IMR-90 (cell line): ENCODE measurements around the gene PTPRK. TPM values are rescaled to one million over a fixed set of nuclear protein-coding genes. Genes with fewer than 3 reads are reported as not detected.

Experiments
- ATAC-seq: fragments of 200-7000 bp; cut with Tn5 transposase; 2 replicates; pipeline ENCODE4 v1.9.1; 2020; ENCODE audit warnings: low read depth, mild to moderate bottlenecking, moderate library complexity
- BruUV-seq: library from RNA; stranded (reverse); fragments of 400-500 nt; replicated peaks from 2 replicates; lab custom pipeline; 2021; lab: Mats Ljungman, UMichigan
- CTCF ChIA-PET: fragments of 300-600 bp; formaldehyde crosslinking; extraction: SDS; loops from one replicate; lab custom pipeline; 2021; ENCODE audit warnings: antibody characterized with exemption; lab: Yijun Ruan, JAX
- POLR2A ChIA-PET: fragments of 300-600 bp; sonication (Branson Sonifier 250); formaldehyde crosslinking; loops from one replicate; lab custom pipeline; 2022; ENCODE audit warnings: antibody characterized with exemption; ENCODE audit not compliant: unreplicated experiment; lab: Charles Lee
- DNase-seq: peaks from one replicate; pipeline ENCODE4 v3.0.0; 2013
- H2AFZ ChIP-seq: replicated peaks from 2 replicates; pipeline ENCODE3; 2013; ENCODE audit warnings: low read length, mild to moderate bottlenecking; ENCODE audit not compliant: poor library complexity
- H2AK5ac ChIP-seq: 2 replicates; pipeline ENCODE4 v1.6.1; 2013; ENCODE audit warnings: low read depth, low read length, inconsistent platforms
- H2AK9ac ChIP-seq: replicated peaks from 2 replicates; pipeline ENCODE3; 2013; ENCODE audit warnings: mild to moderate bottlenecking, low read depth, low read length, moderate library complexity; ENCODE audit not compliant: poor library complexity
- H2BK120ac ChIP-seq: 2 replicates; pipeline ENCODE4 v1.6.1; 2013; ENCODE audit warnings: low read depth, low read length, inconsistent platforms
- H2BK15ac ChIP-seq: 3 replicates; pipeline ENCODE4 v1.6.1; 2013; ENCODE audit warnings: low read depth, low read length, inconsistent platforms
- H2BK20ac ChIP-seq: 2 replicates; pipeline ENCODE4 v1.6.1; 2013; ENCODE audit warnings: low read depth, mild to moderate bottlenecking, inconsistent platforms, low read length, moderate library complexity
- H2BK5ac ChIP-seq: 2 replicates; pipeline ENCODE4 v1.6.1; 2013; ENCODE audit warnings: mild to moderate bottlenecking, low read depth, low read length, inconsistent platforms; ENCODE audit not compliant: poor library complexity, severe bottlenecking
- H3K14ac ChIP-seq: replicated peaks from 2 replicates; pipeline ENCODE4 v1.6.1; 2013; ENCODE audit warnings: low read depth, low read length, inconsistent platforms
- H3K18ac ChIP-seq: 2 replicates; pipeline ENCODE4 v1.6.1; 2013; ENCODE audit warnings: low read depth, low read length, control low read depth
- H3K23ac ChIP-seq: 2 replicates; pipeline ENCODE4 v1.6.1; 2013; ENCODE audit warnings: low read depth, low read length, inconsistent platforms
- H3K27ac ChIP-seq: 2 replicates; pipeline ENCODE4 v1.5.1; 2013; ENCODE audit warnings: mild to moderate bottlenecking, control low read depth, low read length; ENCODE audit not compliant: insufficient read depth
- H3K27me3 ChIP-seq: 2 replicates; pipeline ENCODE4 v1.6.1; 2013; ENCODE audit warnings: low read length; ENCODE audit not compliant: control insufficient read depth, insufficient read depth
- H3K36me3 ChIP-seq: 2 replicates; pipeline ENCODE4 v1.6.1; 2013; ENCODE audit warnings: low read length, mixed read lengths; ENCODE audit not compliant: control insufficient read depth, insufficient read depth
- H3K4ac ChIP-seq: 2 replicates; pipeline ENCODE4 v1.6.1; 2013; ENCODE audit warnings: low read depth, low read length, inconsistent platforms
- H3K4me1 ChIP-seq: 2 replicates; pipeline ENCODE4 v1.6.1; 2013; ENCODE audit warnings: low read length, mixed read lengths; ENCODE audit not compliant: control insufficient read depth, insufficient read depth
- H3K4me2 ChIP-seq: 2 replicates; pipeline ENCODE4 v1.6.1; 2013; ENCODE audit warnings: low read depth, mild to moderate bottlenecking, control low read depth, low read length, moderate library complexity
- H3K4me3 ChIP-seq: 2 replicates; pipeline ENCODE4 v1.5.1; 2013; ENCODE audit warnings: low read depth, mild to moderate bottlenecking, control low read depth, low read length, moderate library complexity; ENCODE audit not compliant: insufficient read depth
- H3K56ac ChIP-seq: 2 replicates; pipeline ENCODE4 v1.6.1; 2013; ENCODE audit warnings: low read length, inconsistent platforms; ENCODE audit not compliant: insufficient read depth; ENCODE audit errors: extremely low read depth
- H3K79me1 ChIP-seq, 2 experiments: 2 replicates each; pipeline ENCODE4 v1.6.1; 2013; ENCODE audit warnings: low read length in 2 of 2, inconsistent platforms in 1 of 2, low read depth in 1 of 2
- H3K9ac ChIP-seq: 2 replicates; pipeline ENCODE4 v1.6.1; 2013; ENCODE audit warnings: low read depth, low read length, control low read depth
- H3K9me1 ChIP-seq: 2 replicates; pipeline ENCODE4 v1.6.1; 2013; ENCODE audit warnings: low read length, inconsistent platforms; ENCODE audit not compliant: insufficient read depth
- H3K9me3 ChIP-seq: 2 replicates; pipeline ENCODE4 v1.6.1; 2013; ENCODE audit warnings: low read length; ENCODE audit not compliant: control insufficient read depth, insufficient read depth
- H4K20me1 ChIP-seq: 2 replicates; pipeline ENCODE4 v1.6.1; 2013; ENCODE audit warnings: low read length, inconsistent platforms; ENCODE audit not compliant: insufficient read depth
- H4K5ac ChIP-seq: 2 replicates; pipeline ENCODE4 v1.6.1; 2013; ENCODE audit warnings: mild to moderate bottlenecking, low read depth, low read length, control low read depth
- H4K8ac ChIP-seq, 2 experiments: 2 replicates each; pipeline ENCODE4 v1.6.1; 2013; ENCODE audit warnings: low read depth in 2 of 2, low read length in 2 of 2, control low read depth in 1 of 2, inconsistent platforms in 1 of 2
- H4K91ac ChIP-seq: 2 replicates; pipeline ENCODE4 v1.6.1; 2013; ENCODE audit warnings: low read depth, low read length, inconsistent platforms; ENCODE audit not compliant: insufficient read depth
- BHLHE40 ChIP-seq: fragments of 150-350 bp; IDR thresholded peaks from 2 replicates; pipeline ENCODE4 v1.6.1; 2016; ENCODE audit warnings: mild to moderate bottlenecking, low read depth, low read length
- CEBPB ChIP-seq: IDR thresholded peaks from 2 replicates; pipeline ENCODE4 v1.6.1; 2012; ENCODE audit warnings: low read depth, low read length, improper control_type of control experiment
- CHD1 ChIP-seq: IDR thresholded peaks from 2 replicates; pipeline ENCODE4 v1.6.1; 2012; ENCODE audit warnings: low read depth, low read length, improper control_type of control experiment
- CTCF ChIP-seq: conservative IDR thresholded peaks from 2 replicates; pipeline ENCODE4 v1.5.1; 2012; ENCODE audit warnings: mild to moderate bottlenecking, low read depth, low read length, improper control_type of control experiment
- ELK1 ChIP-seq: fragments of 150-350 bp; IDR thresholded peaks from 2 replicates; pipeline ENCODE4 v1.6.1; 2016; ENCODE audit warnings: low read depth, mild to moderate bottlenecking, low read length, moderate library complexity, borderline replicate concordance
- FOS ChIP-seq: fragments of 150-350 bp; IDR thresholded peaks from 2 replicates; pipeline ENCODE4 v1.6.1; 2016; ENCODE audit warnings: low read depth, low read length
- MAFK ChIP-seq: IDR thresholded peaks from 2 replicates; pipeline ENCODE4 v1.6.1; 2012; ENCODE audit warnings: low read depth, low read length, improper control_type of control experiment
- MAZ ChIP-seq: IDR thresholded peaks from 2 replicates; pipeline ENCODE4 v1.6.1; 2012; ENCODE audit warnings: low read depth, mild to moderate bottlenecking, low read length, improper control_type of control experiment, moderate library complexity, borderline replicate concordance
- MXI1 ChIP-seq: IDR thresholded peaks from 2 replicates; pipeline ENCODE4 v1.6.1; 2012; ENCODE audit warnings: low read depth, mild to moderate bottlenecking, low read length, moderate library complexity, borderline replicate concordance
- NFE2L2 ChIP-seq: fragments of 150-350 bp; IDR thresholded peaks from 2 replicates; pipeline ENCODE4 v1.6.1; 2016; ENCODE audit warnings: low read depth, mild to moderate bottlenecking, low read length
- POLR2A ChIP-seq: IDR thresholded peaks from 2 replicates; pipeline ENCODE4 v1.6.1; 2012; ENCODE audit warnings: mild to moderate bottlenecking, low read depth, low read length
- RAD21 ChIP-seq: IDR thresholded peaks from 2 replicates; pipeline ENCODE4 v1.6.1; 2012; ENCODE audit warnings: low read length, improper control_type of control experiment
- RCOR1 ChIP-seq: IDR thresholded peaks from 2 replicates; pipeline ENCODE4 v1.6.1; 2012; ENCODE audit warnings: mild to moderate bottlenecking, low read length, improper control_type of control experiment; ENCODE audit not compliant: insufficient replicate concordance
- RFX5 ChIP-seq: IDR thresholded peaks from 2 replicates; pipeline ENCODE4 v1.8.0; 2012; ENCODE audit warnings: low read depth, mild to moderate bottlenecking, low read length, moderate library complexity
- SMC3 ChIP-seq: fragments of 150-350 bp; IDR thresholded peaks from 2 replicates; pipeline ENCODE4 v1.6.1; 2016; ENCODE audit warnings: low read depth, mild to moderate bottlenecking, antibody characterized with exemption, low read length, moderate library complexity
- USF2 ChIP-seq: fragments of 150-350 bp; IDR thresholded peaks from 2 replicates; pipeline ENCODE4 v1.6.1; 2017; ENCODE audit warnings: mild to moderate bottlenecking, antibody characterized with exemption, low read length, low read depth
- WGBS, 2 experiments: methylation state at CpG; one replicate each; pipeline versions ENCODE4 v1.1.5 to v1.1.7; 2013; ENCODE audit warnings: missing lambda C conversion rate in 2 of 2; ENCODE audit not compliant: insufficient read length in 1 of 2; ENCODE audit errors: extremely low coverage in 2 of 2; 5-methylcytosine and 5-hydroxymethylcytosine counted together
- dilution Hi-C: fragments of 300-500 bp; cut with HindIII; formaldehyde crosslinking; loops from one replicate; pipeline ENCODE4 v1.14.3; 2018; ENCODE audit warnings: low sequenced_read_pairs; ENCODE audit not compliant: unreplicated experiment
- in situ Hi-C: fragments of 300-500 bp; cut with MboI; formaldehyde crosslinking; loops from 3 replicates; pipeline ENCODE4 v1.14.3; 2019; ENCODE audit warnings: low sequenced_read_pairs, inconsistent platforms, mixed read lengths
- intact Hi-C: fragments of 100-400 bp; cut with micrococcal nuclease; formaldehyde crosslinking; loops from 2 replicates; pipeline ENCODE4 v1.10.0; 2022
- polyA plus RNA-seq, 3 experiments: library from polyadenylated mRNA; depleted of rRNA; stranded (reverse); fragments of >200 nt; gene quantifications; 2 replicates each; pipeline ENCODE4 v1.2.3, GENCODE V29; 2012; ENCODE audit warnings: low replicate concordance in 1 of 3
- total RNA-seq: library from RNA; depleted of rRNA; stranded (reverse); fragments of >200 nt; gene quantifications from 2 replicates; pipeline ENCODE4 v1.2.3, GENCODE V29; 2012

The PTPRK gene
- total and polyA plus RNA-seq, 2 of the 4 experiments (the other 2 are of a cell fraction), result 18.0 to 80.8 TPM

- CTCF ChIA-PET, result interaction anchor here (0.6 kb wide), 1 partner anchor 15 kb away, joined by 3 read pairs; no protein-coding TSS in a partner anchor
- Histone ChIP-seq H3K4me1 (peaks cover 2% of the 10 kb centered on the region), H3K56ac (no peak overlapping the region), H3K36me3 (no peaks in the 10 kb centered on the region), H3K27me3 (no peaks in the 10 kb centered on the region), H2AK5ac (no peak overlapping the region), H2AK9ac (no peak overlapping the region), H2AFZ (no peak overlapping the region), H3K27ac (no peak overlapping the region), H3K79me1 (peaks cover 49 to 68% of the 10 kb centered on the region in 2 experiments), H3K14ac (no peak overlapping the region), H3K4ac (no peak overlapping the region; the same call in 1 of the 2 replicates), H3K23ac (no peak overlapping the region), H3K9ac (no peak overlapping the region), H4K5ac (no peak overlapping the region), H3K9me3 (no peaks in the 10 kb centered on the region), H4K20me1 (peaks cover 45% of the 10 kb centered on the region), H3K4me3 (no peak overlapping the region), H3K4me2 (no peak overlapping the region), H2BK20ac (no peak overlapping the region), H2BK120ac (no peak overlapping the region), H4K8ac (no peak overlapping the region), H2BK5ac (no peak overlapping the region), H3K9me1 (peaks cover 19% of the 10 kb centered on the region), H2BK15ac (no peak overlapping the region), H3K18ac (no peak overlapping the region), H4K91ac (no peak overlapping the region)
- no peak for ATAC-seq
- dilution Hi-C loops, result no loop called here
- no peak for TF ChIP-seq USF2
- TF ChIP-seq MAFK, result no peak
- TF ChIP-seq MAZ, result no peak
- no peak for TF ChIP-seq RAD21
- no peak for TF ChIP-seq CHD1
- no peak for TF ChIP-seq MXI1
- no peak for TF ChIP-seq RFX5
- TF ChIP-seq ELK1, result no peak
- no peak for TF ChIP-seq FOS
- no peak for TF ChIP-seq RCOR1
- 0 out of 2 replicates have a peak, but pooled peaks have one; percentile 3 for TF ChIP-seq SMC3
- no peak for TF ChIP-seq BHLHE40
- no peak for TF ChIP-seq NFE2L2
- TF ChIP-seq CEBPB, result no peak
- TF ChIP-seq POLR2A, result no peak
- peak; percentile 18; the same call in 1 of the 2 replicates for TF ChIP-seq CTCF
- POLR2A ChIA-PET, result no interaction called here
- in situ Hi-C loops, result no loop called here
- BruUV-seq, result no TSS peak
- DNase-seq, result no peak
- WGBS, 2 experiments, result 100% methylated on average over 1 of the region's 2 CpGs; no CpG with 5 or more reads in 1 of the 2 experiments
- intact Hi-C loops, result no loop called here
Measured at GRCh38 chr6:128487055-128487454, 33.3 kb downstream of the PTPRK start.
